K562 (cell line): ENCODE results near the gene CCKAR. TPM values are rescaled to one million over a fixed set of nuclear protein-coding genes. Genes with fewer than 3 reads are reported as not detected.
A peak's percentile ranks its signal among the peaks of the same experiment; 100 is the strongest.

Experiments used
- ATAC-seq: fragments of 200-7000 bp; cut with Tn5 transposase; 3 replicates; pipeline ENCODE4 v1.9.1; 2020; ENCODE audit warnings: moderate library complexity
- BruUV-seq: library from RNA; stranded (reverse); fragments of 400-500 nt; replicated peaks from 2 replicates; lab custom pipeline; 2021; lab: Mats Ljungman, UMichigan
- CTCF ChIA-PET: fragments of 300-600 bp; formaldehyde crosslinking; extraction: SDS; loops from one replicate; lab custom pipeline; 2021; ENCODE audit warnings: low intra/inter-chr PET ratio; lab: Yijun Ruan, JAX
- POLR2A ChIA-PET: fragments of 300-600, 350-650 bp; sonication (Branson Sonifier 250); formaldehyde crosslinking; extraction: SDS; loops from one replicate; lab custom pipeline; 2021; ENCODE audit warnings: antibody characterized with exemption, inconsistent platforms; lab: Yijun Ruan, JAX
- DNase-seq, 4 experiments: peaks; one replicate each; pipeline versions ENCODE4 v3.0.0 to v3.0.0-alpha.2; 2011 to 2018; ENCODE audit warnings: low spot score in 3 of 4, mixed read lengths in 3 of 4; ENCODE audit errors: extremely low read depth in 1 of 4
- FAIRE-seq: peaks from 2 replicates; lab custom pipeline; 2011; peaks lifted over from hg19 to GRCh38; lab: Jason Lieb, UNC
- H2AFZ ChIP-seq: 2 replicates; pipeline ENCODE4 v1.6.0; 2011; ENCODE audit warnings: low read depth, low read length, control low read depth, inconsistent platforms
- H3K27ac ChIP-seq: fragments of 200-600 bp; 3 replicates; pipeline ENCODE4 v1.8.0; 2011; ENCODE audit warnings: low read depth, mild to moderate bottlenecking, control low read depth, inconsistent platforms, low read length, moderate library complexity, mixed read lengths; ENCODE audit errors: extremely low read depth
- H3K27me3 ChIP-seq, 2 experiments: fragments of 300-600 bp in 1 of 2; 2 replicates in 1 of 2; 3 replicates in 1 of 2; pipeline versions ENCODE4 v1.6.0 to v1.8.0; 2011; ENCODE audit warnings: inconsistent platforms in 2 of 2, low read length in 2 of 2, mild to moderate bottlenecking in 1 of 2, mixed read lengths in 1 of 2, moderate library complexity in 1 of 2; ENCODE audit not compliant: control insufficient read depth in 2 of 2, insufficient read depth in 2 of 2
- H3K36me3 ChIP-seq: fragments of 300-600 bp; 3 replicates; pipeline ENCODE4 v1.8.0; 2011; ENCODE audit warnings: mild to moderate bottlenecking, low read length, inconsistent platforms; ENCODE audit not compliant: control insufficient read depth, insufficient read depth
- H3K4me1 ChIP-seq, 2 experiments: fragments of 200-600 bp in 1 of 2; replicated peaks in 1 of 2; 2 replicates in 1 of 2; 3 replicates in 1 of 2; pipeline versions ENCODE4 v1.5.1 to v1.8.0; 2011; ENCODE audit warnings: inconsistent platforms in 2 of 2, low read length in 2 of 2, mild to moderate bottlenecking in 1 of 2, mixed read lengths in 1 of 2, moderate library complexity in 1 of 2; ENCODE audit not compliant: control insufficient read depth in 2 of 2, insufficient read depth in 2 of 2
- H3K4me2 ChIP-seq: 2 replicates; pipeline ENCODE4 v1.6.1; 2011; ENCODE audit warnings: low read length, control low read depth, inconsistent platforms, mixed read lengths; ENCODE audit not compliant: insufficient read depth
- H3K4me3 ChIP-seq: fragments of 200-600 bp; sonication (generic), shearing (Covaris generic); 2 replicates; pipeline ENCODE4 v1.5.1; 2016; ENCODE audit warnings: control low read depth, inconsistent platforms
- H3K79me2 ChIP-seq: fragments of 200-600 bp; 3 replicates; pipeline ENCODE4 v1.8.0; 2011; ENCODE audit warnings: low read length, inconsistent platforms; ENCODE audit not compliant: control insufficient read depth, insufficient read depth
- H3K9ac ChIP-seq, 2 experiments: 2 replicates each; pipeline versions ENCODE4 v1.6.0 to v1.6.1; 2011; ENCODE audit warnings: low read depth in 2 of 2, low read length in 2 of 2, control low read depth in 1 of 2, inconsistent platforms in 1 of 2, mild to moderate bottlenecking in 1 of 2, mixed read lengths in 1 of 2; ENCODE audit not compliant: insufficient read depth in 1 of 2
- H3K9me1 ChIP-seq: one replicate; pipeline ENCODE4 v1.6.0; 2011; ENCODE audit warnings: inconsistent platforms, mild to moderate bottlenecking, low read length, moderate library complexity; ENCODE audit not compliant: control insufficient read depth, insufficient read depth
- H3K9me3 ChIP-seq: replicated peaks from 2 replicates; pipeline ENCODE4 v1.5.1; 2011; ENCODE audit warnings: low read depth, low read length, inconsistent platforms; ENCODE audit not compliant: control insufficient read depth, insufficient read depth
- H4K20me1 ChIP-seq: replicated peaks from 2 replicates; pipeline ENCODE4 v1.6.1; 2011; ENCODE audit warnings: low read length, inconsistent platforms, mixed read lengths; ENCODE audit not compliant: control insufficient read depth, insufficient read depth
- GTF2A2 ChIP-seq: IDR thresholded peaks from 2 replicates; pipeline ENCODE4 v1.6.1; 2016; ENCODE audit warnings: mild to moderate bottlenecking, missing genetic modification characterization, missing compliant biosample characterization
- POLR2G ChIP-seq: fragments of 200-400 bp; formaldehyde crosslinking; IDR thresholded peaks from 2 replicates; pipeline ENCODE4 v1.6.1; 2017; ENCODE audit warnings: low read depth, mild to moderate bottlenecking, antibody characterized with exemption, low read length, moderate library complexity
- WGBS: fragments of 100-300 bp; shearing (Covaris generic); methylation state at CpG from one replicate; pipeline ENCODE4 v1.1.6; 2016; ENCODE audit warnings: low coverage, mixed read lengths; ENCODE audit not compliant: insufficient coverage; ENCODE audit errors: missing lambda C conversion rate; 5-methylcytosine and 5-hydroxymethylcytosine counted together
- in situ Hi-C: fragments of 300-500 bp; cut with MboI; formaldehyde crosslinking; loops from 4 replicates; pipeline ENCODE4 v1.15.0; 2018; ENCODE audit warnings: inconsistent platforms, mixed read lengths
- intact Hi-C: fragments of 100-400 bp; cut with micrococcal nuclease; formaldehyde crosslinking; loops from 2 replicates; pipeline ENCODE4 v1.14.2; 2022
- polyA plus RNA-seq, 8 experiments: library from polyadenylated mRNA; depleted of rRNA in 4 of 8; stranded (reverse) in 5 of 8; unstranded in 3 of 8; fragments of >200 nt; fragmentation: Nextera tagmentation in 2 of 8; fragmentation: Illumina TruSeq in 1 of 8; extraction: Ambion mirVana in 2 of 8; extraction: Trizol in 1 of 8; gene quantifications; 2 replicates each; pipeline versions ENCODE4 v1.2.1 to v1.2.3, GENCODE V29; 2011 to 2014; ENCODE audit warnings: inconsistent platforms in 1 of 8, missing spikeins in 1 of 8
- total RNA-seq, 7 experiments: library from RNA; depleted of rRNA in 6 of 7; stranded (reverse); fragments of >200 nt in 6 of 7; fragmentation: Illumina TruSeq in 2 of 7; extraction: Trizol in 2 of 7; gene quantifications; 2 replicates each; pipeline versions ENCODE4 v1.2.1 to v1.2.3, GENCODE V29; 2011 to 2021; ENCODE audit warnings: low replicate concordance in 1 of 7
- TF ChIP-seq, protein P1 (sequence below): IDR thresholded peaks from 2 replicates; pipeline ENCODE4 v1.6.1; 2016; ENCODE audit warnings: missing genetic modification characterization, missing compliant biosample characterization

The CCKAR gene
- total and polyA plus RNA-seq, 9 of the 15 experiments (the other 6 are each of a cell fraction or from before 2014, with no cell fraction given): not detected

DNA sequence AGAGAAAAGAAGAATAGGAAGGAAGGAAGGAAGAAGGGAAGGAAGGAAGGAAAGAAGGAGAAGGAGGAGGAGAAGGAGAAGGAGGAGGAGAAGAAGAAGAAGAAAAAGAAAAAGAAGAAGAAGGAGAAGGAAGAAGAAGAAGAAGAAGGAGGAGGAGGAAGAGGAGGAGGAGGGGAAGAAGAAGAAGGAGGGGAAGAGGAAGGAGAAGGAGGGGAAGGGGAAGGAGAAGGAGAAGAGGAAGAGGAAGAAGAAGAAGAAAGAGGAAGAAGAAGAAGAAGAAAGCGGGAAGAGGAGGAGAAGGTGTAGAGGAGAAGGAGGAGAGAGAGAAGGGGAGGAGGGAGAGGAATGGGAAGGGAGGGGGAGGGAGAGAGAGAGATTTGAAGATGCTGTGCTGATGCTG is 22.6 kb downstream of the CCKAR start:
- BruUV-seq: no TSS peak
- DNase-seq: no peak
- WGBS: 13% methylated on average over 1 of the region's 1 CpG
- Histone ChIP-seq H3K27ac (no peak overlapping the region), H3K27me3 (peaks cover 15 to 36% of the 10 kb centered on the region in 2 experiments; a peak in 4 of 5 replicates)
- no peak for ATAC-seq
- CTCF ChIA-PET: no interaction called here
- TF ChIP-seq, protein P1, sequence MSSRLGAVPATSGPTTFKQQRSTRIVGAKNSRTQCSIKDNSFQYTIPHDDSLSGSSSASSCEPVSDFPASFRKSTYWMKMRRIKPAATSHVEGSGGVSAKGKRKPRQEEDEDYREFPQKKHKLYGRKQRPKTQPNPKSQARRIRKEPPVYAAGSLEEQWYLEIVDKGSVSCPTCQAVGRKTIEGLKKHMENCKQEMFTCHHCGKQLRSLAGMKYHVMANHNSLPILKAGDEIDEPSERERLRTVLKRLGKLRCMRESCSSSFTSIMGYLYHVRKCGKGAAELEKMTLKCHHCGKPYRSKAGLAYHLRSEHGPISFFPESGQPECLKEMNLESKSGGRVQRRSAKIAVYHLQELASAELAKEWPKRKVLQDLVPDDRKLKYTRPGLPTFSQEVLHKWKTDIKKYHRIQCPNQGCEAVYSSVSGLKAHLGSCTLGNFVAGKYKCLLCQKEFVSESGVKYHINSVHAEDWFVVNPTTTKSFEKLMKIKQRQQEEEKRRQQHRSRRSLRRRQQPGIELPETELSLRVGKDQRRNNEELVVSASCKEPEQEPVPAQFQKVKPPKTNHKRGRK (tag): peak; percentile 67
- no peak for TF ChIP-seq POLR2G
- TF ChIP-seq GTF2A2 (tag): no peak
- TF ChIP-seq, all 486 proteins: peak for 1
- H3K4me1 ChIP-seq: no peaks in the 10 kb centered on the region
- H3K9ac ChIP-seq: no peak overlapping the region
- no peaks in the 10 kb centered on the region for H3K36me3 ChIP-seq
- FAIRE-seq: no peak
- peaks cover 4% of the 10 kb centered on the region for H3K9me3 ChIP-seq
- no peaks in the 10 kb centered on the region for H3K9me1 ChIP-seq
- intact Hi-C loops: no loop called here
- H3K79me2 ChIP-seq: no peaks in the 10 kb centered on the region
- no peak overlapping the region for H2AFZ ChIP-seq
- in situ Hi-C loops: no loop called here
- H4K20me1 ChIP-seq: no peaks in the 10 kb centered on the region
- H3K4me3 ChIP-seq: no peak overlapping the region
- POLR2A ChIA-PET: no interaction called here
- H3K4me2 ChIP-seq: no peak overlapping the region
